MM.1S (cell line): Measurements from ENCODE around the gene CCL13.

Experiments
- EZH2 ChIP-seq: fragments of 300-600 bp; sonication (generic); optimal IDR thresholded peaks from 2 replicates; pipeline ENCODE3; 2017; ENCODE audit warnings: low read depth, mild to moderate bottlenecking, antibody characterized with exemption, low read length, mixed read lengths
- EZH2phosphoT487 ChIP-seq: fragments of 300-600 bp; sonication (generic); IDR thresholded peaks from 2 replicates; pipeline ENCODE4 v1.6.1; 2018; ENCODE audit warnings: antibody characterized with exemption, low read length
- TF ChIP-seq, protein P1 (sequence below): fragments of 300-600 bp; sonication (generic); IDR thresholded peaks from 2 replicates; pipeline ENCODE4 v1.5.1; 2016; ENCODE audit warnings: antibody characterized with exemption, low read length, mixed read lengths

DNA sequence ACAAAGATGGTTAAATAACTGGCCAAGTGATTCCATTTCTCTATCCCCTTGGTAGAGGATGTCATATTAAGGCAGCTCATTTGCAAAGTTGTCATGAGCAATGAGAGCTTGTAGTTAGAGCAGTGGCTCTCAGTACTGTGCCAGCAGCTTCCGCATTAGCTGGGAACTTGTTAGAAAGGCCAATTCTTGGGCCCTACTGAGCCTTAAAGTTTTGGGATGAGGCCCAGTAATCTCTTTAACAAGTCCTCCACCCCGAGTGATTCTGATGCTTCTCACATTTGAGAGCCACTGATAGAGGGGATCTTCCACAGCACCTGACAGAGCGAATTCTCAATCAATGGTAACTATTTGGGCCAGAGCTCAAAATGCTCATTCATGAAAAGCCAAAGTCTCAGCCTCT is 26.9 kb downstream of the CCL13 start:
- TF ChIP-seq, protein P1, sequence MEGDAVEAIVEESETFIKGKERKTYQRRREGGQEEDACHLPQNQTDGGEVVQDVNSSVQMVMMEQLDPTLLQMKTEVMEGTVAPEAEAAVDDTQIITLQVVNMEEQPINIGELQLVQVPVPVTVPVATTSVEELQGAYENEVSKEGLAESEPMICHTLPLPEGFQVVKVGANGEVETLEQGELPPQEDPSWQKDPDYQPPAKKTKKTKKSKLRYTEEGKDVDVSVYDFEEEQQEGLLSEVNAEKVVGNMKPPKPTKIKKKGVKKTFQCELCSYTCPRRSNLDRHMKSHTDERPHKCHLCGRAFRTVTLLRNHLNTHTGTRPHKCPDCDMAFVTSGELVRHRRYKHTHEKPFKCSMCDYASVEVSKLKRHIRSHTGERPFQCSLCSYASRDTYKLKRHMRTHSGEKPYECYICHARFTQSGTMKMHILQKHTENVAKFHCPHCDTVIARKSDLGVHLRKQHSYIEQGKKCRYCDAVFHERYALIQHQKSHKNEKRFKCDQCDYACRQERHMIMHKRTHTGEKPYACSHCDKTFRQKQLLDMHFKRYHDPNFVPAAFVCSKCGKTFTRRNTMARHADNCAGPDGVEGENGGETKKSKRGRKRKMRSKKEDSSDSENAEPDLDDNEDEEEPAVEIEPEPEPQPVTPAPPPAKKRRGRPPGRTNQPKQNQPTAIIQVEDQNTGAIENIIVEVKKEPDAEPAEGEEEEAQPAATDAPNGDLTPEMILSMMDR: no peak
- no peak for TF ChIP-seq EZH2
- no peak for TF ChIP-seq EZH2phosphoT487
